ENCODE results near the gene ZNF628.
A peak's percentile ranks its signal among the peaks of the same experiment; 100 is the strongest.

Gene ZNF628

GRCh38 chr19:55465460-55466240 lies 10.8 kb upstream of the ZNF628 start:
- no peak for DNase-seq

- no peak for DNase-seq
These were observed 10.2 kb upstream of the ZNF628 start for GRCh38 chr19:55466241-55466614.

- peak; percentile 60 to 62 for DNase-seq
These were observed 9.0 kb upstream of the ZNF628 start for GRCh38 chr19:55467236-55468053.

GRCh38 chr19:55468054-55468393 lies 8.4 kb upstream of the ZNF628 start:
- DNase-seq: no peak

GRCh38 chr19:55471266-55471665 lies 5.2 kb upstream of the ZNF628 start:
- no peak for DNase-seq

- no peak for DNase-seq
These were observed 4.0 kb upstream of the ZNF628 start for GRCh38 chr19:55472463-55472862.

GRCh38 chr19:55473225-55474012 lies 3.0 kb upstream of the ZNF628 start:
- no peak for DNase-seq

- DNase-seq: no peak
These were observed 1.9 kb upstream of the ZNF628 start for GRCh38 chr19:55474269-55475265.

GRCh38 chr19:55477905-55478304 lies 1.5 kb downstream of the ZNF628 start:
- no peak for DNase-seq

GRCh38 chr19:55478364-55478763 lies 1.9 kb downstream of the ZNF628 start:
- DNase-seq: no peak

GRCh38 chr19:55479045-55479444 lies 2.6 kb downstream of the ZNF628 start:
- DNase-seq: no peak

- DNase-seq: no peak
These were observed 3.2 kb downstream of the ZNF628 start for GRCh38 chr19:55479451-55480230.

- DNase-seq: no peak
These were observed 4.9 kb downstream of the ZNF628 start for GRCh38 chr19:55481148-55481793.

GRCh38 chr19:55481794-55482155 lies 5.4 kb downstream of the ZNF628 start:
- DNase-seq: no peak

GRCh38 chr19:55482156-55482961 lies 5.9 kb downstream of the ZNF628 start:
- DNase-seq: no peak

- no peak for DNase-seq
These were observed 6.7 kb downstream of the ZNF628 start for GRCh38 chr19:55482967-55483705.

- DNase-seq: no peak
These were observed 7.5 kb downstream of the ZNF628 start for GRCh38 chr19:55483706-55484592.

All from activated CD4-positive, alpha-beta T cell treated with anti-CD3 and anti-CD28 coated beads for 4 hours (primary cell).